ENCODE measurements around the gene AP1G2. TPM values are rescaled to one million over a fixed set of nuclear protein-coding genes. Genes with fewer than 3 reads are reported as not detected.

Gene AP1G2
- total RNA-seq, 4 donors from 2014 or later, result 71.6 to 128 (median 114) TPM

DNA sequence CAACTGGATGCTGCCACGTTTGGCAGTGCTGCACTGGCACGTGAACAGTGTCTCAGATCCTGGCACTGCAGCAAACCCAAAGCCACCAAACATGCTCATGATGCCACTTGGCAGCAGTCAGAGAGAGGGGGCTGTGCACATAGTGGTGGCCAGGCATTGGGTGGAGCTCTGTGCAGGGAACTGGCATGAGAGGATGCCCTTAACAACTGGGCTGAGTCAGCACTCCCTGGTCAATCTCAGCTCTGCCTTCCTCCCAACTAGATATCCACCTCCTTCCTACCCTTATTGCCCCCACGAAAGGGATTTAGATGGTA is 53.0 kb downstream of the AP1G2 start:
- WGBS, 2 donors, result 82 to 86% methylated on average over 3 of the region's 3 CpGs
- Histone ChIP-seq H3K27me3 (no peaks in the 10 kb centered on the region), H3K4me3 (replicated peaks in 1 of 3) (no peak overlapping the region), H3K27ac (no peak overlapping the region), H3K36me3 (no peaks in the 10 kb centered on the region), H3K9me3 (no peaks in the 10 kb centered on the region), H3K4me1 (peaks cover 5 to 7% of the 10 kb centered on the region in 2 donors)
- intact Hi-C loops (cut with DNase I), result no loop called here
- DNase-seq, result no peak
- no peak for TF ChIP-seq POLR2A (IDR thresholded peaks at IDR 0.05)
- TF ChIP-seq, protein P1, sequence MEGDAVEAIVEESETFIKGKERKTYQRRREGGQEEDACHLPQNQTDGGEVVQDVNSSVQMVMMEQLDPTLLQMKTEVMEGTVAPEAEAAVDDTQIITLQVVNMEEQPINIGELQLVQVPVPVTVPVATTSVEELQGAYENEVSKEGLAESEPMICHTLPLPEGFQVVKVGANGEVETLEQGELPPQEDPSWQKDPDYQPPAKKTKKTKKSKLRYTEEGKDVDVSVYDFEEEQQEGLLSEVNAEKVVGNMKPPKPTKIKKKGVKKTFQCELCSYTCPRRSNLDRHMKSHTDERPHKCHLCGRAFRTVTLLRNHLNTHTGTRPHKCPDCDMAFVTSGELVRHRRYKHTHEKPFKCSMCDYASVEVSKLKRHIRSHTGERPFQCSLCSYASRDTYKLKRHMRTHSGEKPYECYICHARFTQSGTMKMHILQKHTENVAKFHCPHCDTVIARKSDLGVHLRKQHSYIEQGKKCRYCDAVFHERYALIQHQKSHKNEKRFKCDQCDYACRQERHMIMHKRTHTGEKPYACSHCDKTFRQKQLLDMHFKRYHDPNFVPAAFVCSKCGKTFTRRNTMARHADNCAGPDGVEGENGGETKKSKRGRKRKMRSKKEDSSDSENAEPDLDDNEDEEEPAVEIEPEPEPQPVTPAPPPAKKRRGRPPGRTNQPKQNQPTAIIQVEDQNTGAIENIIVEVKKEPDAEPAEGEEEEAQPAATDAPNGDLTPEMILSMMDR (IDR thresholded peaks at IDR 0.05), result no peak

DNA sequence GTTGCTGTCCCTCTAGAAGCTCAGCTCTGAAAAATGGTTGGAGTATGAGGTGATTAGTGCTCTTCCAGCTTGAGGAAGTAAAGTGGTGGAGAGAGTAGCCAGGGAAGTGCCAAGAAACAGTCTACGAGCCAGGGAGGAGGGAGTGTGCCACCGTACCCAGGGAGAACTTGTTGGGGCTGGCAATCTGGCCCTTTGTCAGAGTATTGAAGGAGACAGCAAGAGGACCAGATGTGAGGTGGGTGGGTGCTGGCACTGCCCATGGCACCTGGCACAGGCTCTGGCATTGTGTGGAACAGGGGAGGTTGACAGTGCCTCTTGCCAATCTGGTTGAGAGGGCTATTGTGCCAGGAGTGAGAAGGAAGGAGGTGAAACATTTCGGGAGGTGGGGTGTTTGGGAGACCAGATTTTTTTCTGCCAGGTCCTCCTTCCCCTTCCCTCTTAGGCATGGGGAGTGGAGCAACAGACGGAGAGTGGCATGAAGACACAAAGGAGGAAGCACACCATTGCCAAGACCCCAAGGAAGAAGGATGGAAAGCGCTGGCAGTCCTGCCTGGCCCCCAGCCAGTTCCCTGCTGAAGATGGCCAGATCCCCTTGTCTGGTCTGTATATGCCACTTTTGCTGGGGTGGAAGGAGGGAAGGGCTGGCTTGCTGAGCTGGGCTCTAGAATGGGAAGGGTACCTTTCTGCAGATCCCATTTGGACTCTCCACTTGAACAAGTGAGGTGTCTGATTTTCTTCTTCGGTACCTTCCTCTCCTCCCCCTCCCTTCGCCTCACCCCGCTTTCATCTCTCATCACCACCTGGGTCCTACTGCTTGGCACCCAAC is 53.6 kb downstream of the AP1G2 start:
- Histone ChIP-seq H3K4me1 (peaks cover 5 to 7% of the 10 kb centered on the region in 2 donors), H3K4me3 (replicated peaks in 1 of 3) (no peak overlapping the region), H3K27me3 (no peaks in the 10 kb centered on the region), H3K27ac (no peak overlapping the region), H3K9me3 (no peaks in the 10 kb centered on the region), H3K36me3 (no peaks in the 10 kb centered on the region)
- DNase-seq, result no peak
- 90 to 93% methylated on average over 8 of the region's 8 CpGs for WGBS, 2 donors
- intact Hi-C loops (cut with DNase I), result no loop called here
- TF ChIP-seq POLR2A (IDR thresholded peaks at IDR 0.05), result no peak
- TF ChIP-seq, protein P1 (IDR thresholded peaks at IDR 0.05), result no peak

DNA sequence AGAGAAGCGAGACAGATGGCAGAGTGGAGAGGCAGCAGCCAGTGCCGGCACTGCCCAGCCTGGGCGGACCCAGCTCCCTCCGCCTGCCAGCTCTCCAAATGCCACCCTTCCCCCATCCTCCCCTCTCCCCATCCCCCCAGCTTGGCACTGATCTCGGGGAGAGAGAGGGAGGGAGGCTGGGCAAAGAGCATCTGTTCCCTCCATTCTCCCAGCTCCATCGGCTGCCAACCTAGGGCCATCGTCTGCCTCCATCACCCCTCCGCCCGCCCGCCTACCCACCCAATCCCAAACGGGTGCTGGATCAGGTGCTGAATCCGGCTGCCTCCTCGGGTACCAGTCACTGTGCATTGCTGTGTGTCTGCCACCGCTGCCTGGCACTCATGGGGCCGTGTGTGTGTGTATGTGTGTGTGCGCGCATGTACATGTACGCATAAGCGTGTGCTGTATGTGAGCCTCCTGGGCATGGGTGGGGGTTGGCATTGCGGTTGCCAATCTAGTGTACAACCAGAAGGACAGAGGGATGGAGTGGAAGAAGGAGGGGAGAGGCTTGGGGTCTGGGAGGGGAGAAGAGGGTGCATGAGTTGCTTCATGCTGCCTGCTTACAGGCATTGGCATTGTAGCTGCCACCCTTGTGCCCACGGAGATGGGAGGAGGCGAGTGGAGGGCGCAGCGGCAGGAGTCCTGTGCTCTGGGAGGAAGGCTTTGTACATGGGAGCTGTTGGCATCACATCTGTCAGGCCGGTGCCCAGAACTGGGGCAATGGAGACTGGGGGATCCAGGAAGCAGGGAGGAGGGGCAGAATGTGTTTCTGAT is 54.4 kb downstream of the AP1G2 start:
- DNase-seq, result no peak
- no peaks in the 10 kb centered on the region for H3K27me3 ChIP-seq
- WGBS, 2 donors, result 89 to 90% methylated on average over 24 to 25 of the region's 25 CpGs
- H3K4me1 ChIP-seq, result peaks cover 0 to under 1% of the 10 kb centered on the region in 2 donors
- H3K27ac ChIP-seq, result no peak overlapping the region
- H3K4me3 ChIP-seq (replicated peaks in 1 of 3), result no peak overlapping the region
- no peaks in the 10 kb centered on the region for H3K9me3 ChIP-seq
- intact Hi-C loops (cut with DNase I), result no loop called here
- H3K36me3 ChIP-seq, result no peaks in the 10 kb centered on the region
- no peak for TF ChIP-seq POLR2A (IDR thresholded peaks at IDR 0.05)
- TF ChIP-seq, protein P1 (IDR thresholded peaks at IDR 0.05), result no peak

DNA sequence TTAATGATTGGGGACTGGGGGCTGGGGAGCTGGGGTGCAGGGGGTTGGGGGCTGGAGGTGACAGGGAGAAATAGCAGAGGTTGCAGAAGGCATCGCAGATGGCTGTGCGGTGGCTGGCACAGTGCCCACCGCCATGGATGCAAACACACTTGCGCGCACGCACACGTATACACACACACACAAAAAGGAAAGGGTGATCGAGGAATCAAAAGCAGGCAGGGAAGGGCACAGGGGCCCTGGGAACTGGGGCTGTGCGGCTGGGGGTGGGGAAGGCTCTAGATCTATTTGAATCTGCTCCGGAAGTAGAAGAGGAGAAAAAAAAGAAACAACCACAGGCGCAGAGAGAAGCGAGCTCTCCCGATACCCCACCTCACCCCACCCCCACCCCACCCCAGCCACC is 55.4 kb downstream of the AP1G2 start:
- Histone ChIP-seq H3K27ac (no peak overlapping the region), H3K27me3 (no peaks in the 10 kb centered on the region), H3K36me3 (no peaks in the 10 kb centered on the region), H3K4me1 (no peaks in the 10 kb centered on the region), H3K9me3 (no peaks in the 10 kb centered on the region), H3K4me3 (replicated peaks in 1 of 3) (no peak overlapping the region)
- intact Hi-C loops (cut with DNase I), result no loop called here
- 55 to 60% methylated on average over 13 of the region's 13 CpGs for WGBS, 2 donors
- TF ChIP-seq, protein P1 (IDR thresholded peaks at IDR 0.05), result no peak
- no peak for TF ChIP-seq POLR2A (IDR thresholded peaks at IDR 0.05)
- DNase-seq, result no peak

Other genes with a start within 250 kb of the AP1G2 start
- gene PABPN1, start 246.3 kb downstream of the AP1G2 start, total RNA-seq, result 10 to 100 TPM; 37.9 to 74.6 (median 60.5) TPM
- 10 to 100 TPM; 27.5 to 94.2 (median 53.7) TPM for gene SLC22A17, start 214.9 kb downstream of the AP1G2 start, total RNA-seq
- gene EFS, start 202.6 kb downstream of the AP1G2 start, total RNA-seq, result 10 to 100 TPM in 1 of 4 donors, 1 to 10 TPM in 3; 7.0 to 12.9 (median 8.6) TPM
- gene IL25, start 195.0 kb downstream of the AP1G2 start, total RNA-seq, result not detected
- 1 to 10 TPM in 1 of 4 donors, not detected in 3; 1.5 TPM for gene CMTM5, start 190.7 kb downstream of the AP1G2 start, total RNA-seq
- not detected for gene MYH6, start 159.5 kb downstream of the AP1G2 start, total RNA-seq
- gene MYH7, start 132.1 kb downstream of the AP1G2 start, total RNA-seq, result under 1 TPM in 1 of 4 donors, not detected in 3; 0.27 TPM
- 10 to 100 TPM; 31.3 to 51.1 (median 39.7) TPM for gene NGDN, start 98.1 kb downstream of the AP1G2 start, total RNA-seq
- 1 to 10 TPM in 3 of 4 donors, under 1 TPM in 1; 0.46 to 2.3 (median 1.4) TPM for gene ZFHX2, start 16.0 kb downstream of the AP1G2 start, total RNA-seq
- 10 to 100 TPM; 15.3 to 48.1 (median 28.3) TPM for gene THTPA, start 11.5 kb downstream of the AP1G2 start, total RNA-seq
- gene JPH4, start 11.0 kb upstream of the AP1G2 start, total RNA-seq, result under 1 TPM in 3 of 4 donors, not detected in 1; 0.11 to 0.54 (median 0.27) TPM
- gene DHRS2, start 68.6 kb upstream of the AP1G2 start, total RNA-seq, result not detected

Data from thyroid gland (tissue), 4 donors.